ENCODE measurements around the gene TNK1.

DNA sequence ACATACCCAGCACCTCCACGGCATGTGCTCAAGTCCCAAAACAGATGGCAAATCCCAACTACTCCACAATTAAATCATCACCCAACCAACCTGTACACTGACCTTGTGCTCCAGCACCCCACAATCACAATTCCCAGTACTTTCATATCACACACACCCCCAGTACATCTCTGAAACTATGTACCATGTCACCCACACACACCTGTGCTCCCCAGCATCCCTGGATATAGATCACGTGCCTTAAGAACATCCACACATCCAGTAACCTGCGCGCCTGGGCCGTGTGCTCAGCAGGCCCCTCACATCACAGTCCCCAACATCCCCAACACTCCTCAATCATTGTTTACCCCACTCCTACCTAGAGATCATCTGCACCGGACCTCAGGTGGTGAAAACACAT is 28.8 kb downstream of the TNK1 start:
- TF ChIP-seq CTCF (IDR thresholded peaks at IDR 0.05) (no peak), POLR2A (IDR thresholded peaks at IDR 0.05) (no peak)
